ENCODE results near the gene RAMP2. TPM values are rescaled to one million over a fixed set of nuclear protein-coding genes. Genes with fewer than 3 reads are reported as not detected.

Gene RAMP2
- total and polyA plus RNA-seq, 2 experiments from 2014 or later, result 13.1 to 48.7 TPM

DNA sequence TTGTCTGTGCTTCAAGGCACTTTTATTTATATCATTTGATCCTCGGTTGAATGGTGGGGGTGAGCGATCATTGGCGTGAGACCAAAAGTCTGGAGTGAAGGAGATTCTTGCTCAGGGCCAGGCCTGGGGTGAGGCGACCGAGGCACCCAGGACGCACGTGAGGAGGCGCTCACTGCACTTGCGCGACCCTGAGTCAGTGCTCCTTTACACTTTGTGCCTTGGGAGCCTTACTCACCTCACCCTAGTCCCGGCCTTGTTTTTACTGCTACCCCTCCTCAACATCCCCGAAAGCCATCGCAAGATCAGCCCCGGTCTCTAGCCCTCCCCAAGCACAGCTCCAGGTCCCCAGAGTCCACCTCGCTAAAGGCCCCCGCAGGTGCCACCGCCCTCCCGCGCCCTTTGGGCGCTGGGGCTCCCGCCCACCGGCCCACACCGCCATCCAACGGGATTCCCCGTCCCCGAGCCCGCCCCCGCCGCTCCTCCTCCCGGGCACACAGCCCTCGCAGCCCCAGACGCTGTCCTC is 16.7 kb upstream of the RAMP2 start:
- peaks cover 10% of the 10 kb centered on the region for H3K4me1 ChIP-seq (ENCODE audit: insufficient read depth)

DNA sequence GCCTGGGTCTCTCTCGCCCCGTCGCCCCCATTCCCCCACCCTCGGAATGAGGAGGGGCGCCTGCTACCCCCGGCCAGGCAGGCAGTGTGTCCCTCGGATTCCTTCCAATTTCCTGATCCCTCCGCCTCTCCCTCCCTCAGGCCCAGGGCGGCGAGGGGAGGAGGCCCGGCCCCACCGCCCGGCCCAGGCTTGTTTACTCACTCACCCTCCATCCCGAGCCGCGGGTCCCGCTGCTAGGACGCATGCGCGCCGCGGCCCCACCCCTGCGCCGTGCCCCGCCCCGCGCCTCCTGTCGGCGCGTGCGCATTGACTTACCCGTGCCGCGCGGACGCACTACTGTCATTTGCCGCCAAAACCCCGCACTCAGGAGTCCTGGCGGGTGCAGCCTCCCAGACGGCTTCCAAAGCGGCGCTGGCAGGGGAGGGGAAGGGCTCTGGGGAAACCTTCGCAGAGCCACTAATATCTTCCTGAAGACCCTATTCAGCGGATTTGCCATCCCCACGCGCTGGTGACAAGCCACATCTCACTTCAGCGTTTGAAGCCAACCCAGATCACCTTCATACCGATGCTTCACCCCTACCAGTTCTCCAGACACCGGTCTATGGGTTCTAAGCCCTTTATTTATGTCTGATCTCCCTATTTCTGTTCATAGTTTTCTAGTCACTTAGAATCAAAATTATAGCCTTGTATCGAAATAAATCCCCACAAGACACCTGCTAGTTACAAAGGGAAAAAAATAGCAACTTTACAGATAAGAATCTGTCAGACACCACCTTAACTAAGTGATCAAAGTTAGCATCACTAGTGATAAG is 16.0 kb upstream of the RAMP2 start, which contains the start of gene EZH1:
Gene EZH1 (minus strand): TSS at position 235 of the 812 bp plus-strand sequence. CDS start 16,099 bp downstream, outside the sequence.
- Histone ChIP-seq H4K20me1 (ENCODE audit: insufficient read depth, poor library complexity, severe bottlenecking) (no peaks in the 10 kb centered on the region), H2AFZ (peak within 1 kb of the TSS; percentile 84), H3K9me3 (ENCODE audit: low read depth) (no peaks in the 10 kb centered on the region), H3K27ac (peak within 1 kb of the TSS; percentile 95), H3K36me3 (replicated peaks; ENCODE audit: insufficient read depth, low read depth) (no peaks in the 10 kb centered on the region), H3K4me3 (peak within 1 kb of the TSS; percentile 41), H3K4me1 (ENCODE audit: insufficient read depth) (peaks cover 10% of the 10 kb centered on the region), H3K4me2 (peak within 1 kb of the TSS; percentile 72), H3K79me2 (peaks cover 29% of the 10 kb centered on the region), H3K27me3 (no peaks in the 10 kb centered on the region), H3K9me2 (replicated peaks; ENCODE audit: insufficient read depth) (no peaks in the 10 kb centered on the region)
- DNase-seq (ENCODE audit: low spot score), result peak; percentile 97
- TF ChIP-seq EZH2phosphoT487 (IDR thresholded peaks at IDR 0.05; ENCODE audit: low read depth, severe bottlenecking, unreplicated experiment) (no peak), EZH2 (IDR thresholded peaks at IDR 0.05; ENCODE audit: borderline replicate concordance) (no peak)
- TF ChIP-seq, protein P1, sequence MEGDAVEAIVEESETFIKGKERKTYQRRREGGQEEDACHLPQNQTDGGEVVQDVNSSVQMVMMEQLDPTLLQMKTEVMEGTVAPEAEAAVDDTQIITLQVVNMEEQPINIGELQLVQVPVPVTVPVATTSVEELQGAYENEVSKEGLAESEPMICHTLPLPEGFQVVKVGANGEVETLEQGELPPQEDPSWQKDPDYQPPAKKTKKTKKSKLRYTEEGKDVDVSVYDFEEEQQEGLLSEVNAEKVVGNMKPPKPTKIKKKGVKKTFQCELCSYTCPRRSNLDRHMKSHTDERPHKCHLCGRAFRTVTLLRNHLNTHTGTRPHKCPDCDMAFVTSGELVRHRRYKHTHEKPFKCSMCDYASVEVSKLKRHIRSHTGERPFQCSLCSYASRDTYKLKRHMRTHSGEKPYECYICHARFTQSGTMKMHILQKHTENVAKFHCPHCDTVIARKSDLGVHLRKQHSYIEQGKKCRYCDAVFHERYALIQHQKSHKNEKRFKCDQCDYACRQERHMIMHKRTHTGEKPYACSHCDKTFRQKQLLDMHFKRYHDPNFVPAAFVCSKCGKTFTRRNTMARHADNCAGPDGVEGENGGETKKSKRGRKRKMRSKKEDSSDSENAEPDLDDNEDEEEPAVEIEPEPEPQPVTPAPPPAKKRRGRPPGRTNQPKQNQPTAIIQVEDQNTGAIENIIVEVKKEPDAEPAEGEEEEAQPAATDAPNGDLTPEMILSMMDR (IDR thresholded peaks at IDR 0.05; ENCODE audit: poor library complexity), result no peak
- 11% methylated on average over 39 of the region's 50 CpGs for WGBS (ENCODE audit: low lambda C conversion rate, missing lambda C conversion rate)

More for the DNA sequence above, 16.7 kb upstream of the RAMP2 start:
- Histone ChIP-seq H3K4me2 (peak overlapping the region; percentile 72), H3K27me3 (no peaks in the 10 kb centered on the region), H3K9me3 (ENCODE audit: low read depth) (no peaks in the 10 kb centered on the region), H3K27ac (peak overlapping the region; percentile 95), H2AFZ (peak overlapping the region; percentile 84), H3K79me2 (peaks cover 36% of the 10 kb centered on the region), H3K4me3 (peak overlapping the region; percentile 41), H3K36me3 (replicated peaks; ENCODE audit: insufficient read depth, low read depth) (no peaks in the 10 kb centered on the region), H4K20me1 (ENCODE audit: insufficient read depth, poor library complexity, severe bottlenecking) (no peaks in the 10 kb centered on the region), H3K9me2 (replicated peaks; ENCODE audit: insufficient read depth) (no peaks in the 10 kb centered on the region)
- DNase-seq (ENCODE audit: low spot score), result peak; percentile 88
- 2% methylated on average over 13 of the region's 32 CpGs for WGBS (ENCODE audit: low lambda C conversion rate, missing lambda C conversion rate)
- TF ChIP-seq EZH2 (IDR thresholded peaks at IDR 0.05; ENCODE audit: borderline replicate concordance), result no peak
- TF ChIP-seq, protein P1 (IDR thresholded peaks at IDR 0.05; ENCODE audit: poor library complexity), result no peak

DNA sequence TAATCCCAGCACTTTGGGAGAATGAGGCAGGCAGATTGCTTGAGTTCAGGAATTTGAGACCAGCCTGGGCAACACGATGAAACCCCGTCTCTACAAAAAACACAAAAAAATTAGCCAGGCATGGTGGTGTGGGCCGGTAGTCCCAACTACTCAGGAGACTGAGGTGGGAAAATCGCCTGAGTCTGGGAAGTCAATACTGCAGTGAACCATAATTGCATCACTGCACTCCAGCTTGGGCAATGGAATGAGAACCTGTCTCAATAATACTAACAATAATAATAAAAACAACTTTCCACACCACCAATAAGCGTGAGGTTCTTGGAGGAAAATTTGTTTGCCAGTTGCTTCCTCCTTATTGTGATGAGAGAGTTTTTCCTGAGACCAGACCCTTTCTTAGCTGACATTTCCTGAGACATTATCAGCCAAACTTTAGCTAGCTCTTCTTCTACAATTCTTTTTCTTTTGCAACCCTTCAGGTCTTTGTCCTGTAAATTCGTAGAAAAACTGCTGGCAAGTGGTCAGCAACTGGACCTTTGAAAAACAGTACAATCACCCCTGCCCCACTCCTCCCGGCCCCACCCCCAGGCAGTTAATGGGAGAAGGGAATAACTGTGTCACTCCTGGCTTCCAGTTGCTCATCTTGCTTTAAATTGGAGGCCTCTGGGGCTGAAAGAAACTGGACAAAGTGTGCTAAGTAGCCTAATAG is 12.7 kb upstream of the RAMP2 start:
- H3K4me1 ChIP-seq (ENCODE audit: insufficient read depth), result peaks cover 7% of the 10 kb centered on the region
- H3K4me3 ChIP-seq, result no peak overlapping the region
- no peaks in the 10 kb centered on the region for H3K9me3 ChIP-seq (ENCODE audit: low read depth)
- H3K79me2 ChIP-seq, result peaks cover 5% of the 10 kb centered on the region
- 68% methylated on average over 7 of the region's 7 CpGs for WGBS (ENCODE audit: low lambda C conversion rate, missing lambda C conversion rate)
- TF ChIP-seq EZH2phosphoT487 (IDR thresholded peaks at IDR 0.05; ENCODE audit: low read depth, severe bottlenecking, unreplicated experiment) (no peak), EZH2 (IDR thresholded peaks at IDR 0.05; ENCODE audit: borderline replicate concordance) (no peak)
- TF ChIP-seq, protein P1 (IDR thresholded peaks at IDR 0.05; ENCODE audit: poor library complexity), result no peak
- H3K27ac ChIP-seq, result no peak overlapping the region
- H3K9me2 ChIP-seq (replicated peaks; ENCODE audit: insufficient read depth), result no peaks in the 10 kb centered on the region
- H3K36me3 ChIP-seq (replicated peaks; ENCODE audit: insufficient read depth, low read depth), result no peaks in the 10 kb centered on the region
- no peaks in the 10 kb centered on the region for H4K20me1 ChIP-seq (ENCODE audit: insufficient read depth, poor library complexity, severe bottlenecking)
- DNase-seq (ENCODE audit: low spot score), result no peak
- H2AFZ ChIP-seq, result no peak overlapping the region
- H3K27me3 ChIP-seq, result no peaks in the 10 kb centered on the region
- H3K4me2 ChIP-seq, result no peak overlapping the region

Measured in hepatocyte (in vitro differentiated cells).